ENCODE measurements around the gene COA6.

DNA sequence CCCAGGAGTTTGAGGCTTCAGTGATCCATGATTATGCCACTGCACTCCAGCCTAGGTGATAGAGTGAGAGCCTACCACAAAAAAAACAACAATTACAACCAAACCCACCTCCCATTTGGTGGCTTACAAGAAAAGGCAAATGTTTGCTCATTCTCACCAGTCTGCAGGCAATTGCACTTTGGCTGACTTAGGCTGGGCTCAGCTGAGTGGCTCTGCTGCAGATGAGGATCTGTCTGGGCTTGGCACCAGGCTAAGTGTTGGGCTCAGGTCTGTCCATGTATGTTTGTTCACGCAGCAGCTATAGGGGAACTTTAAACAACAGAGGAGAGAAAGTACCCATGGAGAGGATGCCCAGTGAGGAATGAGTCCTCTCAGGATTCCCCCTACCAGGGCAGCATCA lies 28.0 kb upstream of the COA6 start:
- TF ChIP-seq CTCF (IDR thresholded peaks at IDR 0.05), result no peak
- no peak for TF ChIP-seq POLR2A (IDR thresholded peaks at IDR 0.05)

Data from adrenal gland (tissue), 5 donors.